Measurements from ENCODE around the gene GLI1.

DNA sequence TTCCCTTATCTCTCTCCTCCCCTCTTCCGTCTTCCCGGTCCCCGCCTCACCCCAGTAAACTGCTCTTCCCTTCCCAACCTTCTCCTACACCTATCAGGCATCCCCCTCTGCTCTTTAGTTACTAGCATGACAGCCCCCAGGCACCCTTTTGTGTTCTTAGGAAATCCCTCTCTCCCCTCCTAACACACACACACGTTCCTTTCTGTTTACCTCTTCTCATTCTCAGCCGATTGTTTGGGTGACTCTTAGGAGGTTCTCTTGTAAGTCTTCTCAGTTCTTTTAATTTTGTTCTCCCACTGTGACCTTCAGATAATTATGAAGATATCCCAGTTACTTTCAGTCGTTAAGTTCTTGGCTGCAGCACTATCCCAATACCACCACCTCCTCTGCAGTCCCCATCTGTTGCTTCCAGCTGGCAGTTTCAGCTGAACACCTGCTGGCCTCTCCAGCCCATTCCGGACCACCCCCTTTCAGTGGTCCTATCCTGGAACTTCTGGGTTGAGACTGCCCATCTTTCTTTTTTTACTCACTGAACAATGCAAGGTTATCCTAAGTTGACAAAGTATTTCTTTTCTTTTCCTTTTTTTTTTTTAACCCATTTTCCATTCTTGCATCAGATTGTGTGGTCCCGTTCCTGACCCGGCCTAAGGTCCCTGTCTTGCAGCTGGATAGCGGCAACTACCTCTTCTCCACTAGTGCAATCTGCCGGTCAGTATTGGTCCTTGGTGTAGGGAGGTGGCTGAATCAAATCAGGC is 29.0 kb downstream of the GLI1 start:
- TF ChIP-seq, protein P1, sequence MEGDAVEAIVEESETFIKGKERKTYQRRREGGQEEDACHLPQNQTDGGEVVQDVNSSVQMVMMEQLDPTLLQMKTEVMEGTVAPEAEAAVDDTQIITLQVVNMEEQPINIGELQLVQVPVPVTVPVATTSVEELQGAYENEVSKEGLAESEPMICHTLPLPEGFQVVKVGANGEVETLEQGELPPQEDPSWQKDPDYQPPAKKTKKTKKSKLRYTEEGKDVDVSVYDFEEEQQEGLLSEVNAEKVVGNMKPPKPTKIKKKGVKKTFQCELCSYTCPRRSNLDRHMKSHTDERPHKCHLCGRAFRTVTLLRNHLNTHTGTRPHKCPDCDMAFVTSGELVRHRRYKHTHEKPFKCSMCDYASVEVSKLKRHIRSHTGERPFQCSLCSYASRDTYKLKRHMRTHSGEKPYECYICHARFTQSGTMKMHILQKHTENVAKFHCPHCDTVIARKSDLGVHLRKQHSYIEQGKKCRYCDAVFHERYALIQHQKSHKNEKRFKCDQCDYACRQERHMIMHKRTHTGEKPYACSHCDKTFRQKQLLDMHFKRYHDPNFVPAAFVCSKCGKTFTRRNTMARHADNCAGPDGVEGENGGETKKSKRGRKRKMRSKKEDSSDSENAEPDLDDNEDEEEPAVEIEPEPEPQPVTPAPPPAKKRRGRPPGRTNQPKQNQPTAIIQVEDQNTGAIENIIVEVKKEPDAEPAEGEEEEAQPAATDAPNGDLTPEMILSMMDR (IDR thresholded peaks at IDR 0.05) = no peak
- TF ChIP-seq, protein P2, sequence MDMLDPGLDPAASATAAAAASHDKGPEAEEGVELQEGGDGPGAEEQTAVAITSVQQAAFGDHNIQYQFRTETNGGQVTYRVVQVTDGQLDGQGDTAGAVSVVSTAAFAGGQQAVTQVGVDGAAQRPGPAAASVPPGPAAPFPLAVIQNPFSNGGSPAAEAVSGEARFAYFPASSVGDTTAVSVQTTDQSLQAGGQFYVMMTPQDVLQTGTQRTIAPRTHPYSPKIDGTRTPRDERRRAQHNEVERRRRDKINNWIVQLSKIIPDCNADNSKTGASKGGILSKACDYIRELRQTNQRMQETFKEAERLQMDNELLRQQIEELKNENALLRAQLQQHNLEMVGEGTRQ (IDR thresholded peaks at IDR 0.05; ENCODE audit: borderline replicate concordance, low read depth, low read length) = no peak
- no peak for TF ChIP-seq FOSL2 (IDR thresholded peaks at IDR 0.05; ENCODE audit: borderline replicate concordance, low read depth)
- no peak for TF ChIP-seq EZH2phosphoT487 (IDR thresholded peaks at IDR 0.05; ENCODE audit: borderline replicate concordance, low read depth)

All from SK-N-SH (cell line).